DND-41 (cell line): ENCODE results near the gene ZFP69B.

Experiments used
- EZH2 ChIP-seq: IDR thresholded peaks from 3 replicates; pipeline ENCODE4 v1.6.1; 2012; ENCODE audit warnings: borderline replicate concordance, low read depth, mild to moderate bottlenecking, moderate library complexity, low read length, inconsistent platforms; ENCODE audit not compliant: severe bottlenecking
- TF ChIP-seq, protein P1 (sequence below): IDR thresholded peaks from 2 replicates; pipeline ENCODE4 v1.5.1; 2012; ENCODE audit warnings: borderline replicate concordance, low read length, moderate library complexity, mild to moderate bottlenecking; ENCODE audit not compliant: poor library complexity, severe bottlenecking; ENCODE audit errors: extremely low read depth

DNA sequence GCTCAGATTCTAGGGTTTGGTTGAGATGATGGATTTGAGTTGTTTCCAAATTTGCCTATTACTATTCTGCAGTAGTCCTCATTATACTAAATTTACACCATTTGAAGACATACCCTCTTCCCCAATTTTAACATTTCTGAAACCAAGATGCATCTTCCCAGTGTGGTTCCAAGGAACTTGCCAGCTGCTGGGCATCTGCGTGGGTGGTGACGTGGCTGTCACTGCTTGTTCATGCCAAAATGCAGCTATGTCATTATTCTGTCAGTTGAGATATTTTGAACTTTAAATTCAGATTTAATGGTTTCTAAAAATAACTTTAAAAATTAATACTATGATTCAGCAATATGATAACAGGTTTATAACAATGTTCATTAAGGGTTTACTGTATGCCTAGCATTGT is 28.0 kb downstream of the ZFP69B start:
- TF ChIP-seq, protein P1, sequence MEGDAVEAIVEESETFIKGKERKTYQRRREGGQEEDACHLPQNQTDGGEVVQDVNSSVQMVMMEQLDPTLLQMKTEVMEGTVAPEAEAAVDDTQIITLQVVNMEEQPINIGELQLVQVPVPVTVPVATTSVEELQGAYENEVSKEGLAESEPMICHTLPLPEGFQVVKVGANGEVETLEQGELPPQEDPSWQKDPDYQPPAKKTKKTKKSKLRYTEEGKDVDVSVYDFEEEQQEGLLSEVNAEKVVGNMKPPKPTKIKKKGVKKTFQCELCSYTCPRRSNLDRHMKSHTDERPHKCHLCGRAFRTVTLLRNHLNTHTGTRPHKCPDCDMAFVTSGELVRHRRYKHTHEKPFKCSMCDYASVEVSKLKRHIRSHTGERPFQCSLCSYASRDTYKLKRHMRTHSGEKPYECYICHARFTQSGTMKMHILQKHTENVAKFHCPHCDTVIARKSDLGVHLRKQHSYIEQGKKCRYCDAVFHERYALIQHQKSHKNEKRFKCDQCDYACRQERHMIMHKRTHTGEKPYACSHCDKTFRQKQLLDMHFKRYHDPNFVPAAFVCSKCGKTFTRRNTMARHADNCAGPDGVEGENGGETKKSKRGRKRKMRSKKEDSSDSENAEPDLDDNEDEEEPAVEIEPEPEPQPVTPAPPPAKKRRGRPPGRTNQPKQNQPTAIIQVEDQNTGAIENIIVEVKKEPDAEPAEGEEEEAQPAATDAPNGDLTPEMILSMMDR = no peak
- TF ChIP-seq EZH2 = no peak
